ENCODE data around the gene MRPL36.

The MRPL36 gene

GRCh38 chr5:1762883-1763547 is 36.6 kb downstream of the MRPL36 start:
- DNase-seq: no peak

GRCh38 chr5:1762121-1762882 is 37.3 kb downstream of the MRPL36 start:
- no peak for DNase-seq

- DNase-seq: no peak
Observed at GRCh38 chr5:1761453-1761755, 38.2 kb downstream of the MRPL36 start.

GRCh38 chr5:1760656-1761452 is 38.8 kb downstream of the MRPL36 start:
- no peak for DNase-seq

GRCh38 chr5:1760231-1760630 is 39.4 kb downstream of the MRPL36 start:
- DNase-seq: no peak

GRCh38 chr5:1759378-1759970 is 40.2 kb downstream of the MRPL36 start:
- no peak for DNase-seq

GRCh38 chr5:1758574-1758973 is 41.1 kb downstream of the MRPL36 start:
- no peak for DNase-seq

GRCh38 chr5:1757511-1757910 is 42.1 kb downstream of the MRPL36 start:
- no peak for DNase-seq

- DNase-seq: no peak
Observed at GRCh38 chr5:1756481-1756880, 43.2 kb downstream of the MRPL36 start.

GRCh38 chr5:1755321-1755949 is 44.2 kb downstream of the MRPL36 start:
- DNase-seq: no peak

GRCh38 chr5:1754531-1755220 is 45.0 kb downstream of the MRPL36 start:
- no peak for DNase-seq

- DNase-seq: no peak
Observed at GRCh38 chr5:1753490-1753889, 46.1 kb downstream of the MRPL36 start.

GRCh38 chr5:1752881-1753280 is 46.8 kb downstream of the MRPL36 start:
- no peak for DNase-seq

- DNase-seq: no peak
Observed at GRCh38 chr5:1751864-1752822, 47.5 kb downstream of the MRPL36 start.

- peak in 1 of 2 experiments; percentile 18 for DNase-seq
Observed at GRCh38 chr5:1751026-1751863, 48.4 kb downstream of the MRPL36 start.

- no peak for DNase-seq
Observed at GRCh38 chr5:1750469-1750868, 49.2 kb downstream of the MRPL36 start.

- no peak for DNase-seq
Observed at GRCh38 chr5:1749346-1750124, 50.1 kb downstream of the MRPL36 start.

GRCh38 chr5:1748845-1749244 is 50.8 kb downstream of the MRPL36 start:
- DNase-seq: no peak

All from NCI-H526 (cell line).